K562 (cell line): ENCODE measurements around the gene TADA1. TPM values are rescaled to one million over a fixed set of nuclear protein-coding genes. Genes with fewer than 3 reads are reported as not detected.

ENCODE experiments used
- AFF4 ChIP-seq: sonication (generic); formaldehyde crosslinking; IDR thresholded peaks from 2 replicates; pipeline ENCODE4 v1.8.0; 2023; ENCODE audit warnings: mild to moderate bottlenecking, missing genetic modification reagents
- BRCA1 ChIP-seq, 2 experiments: fragments of 450-650 bp in 1 of 2; sonication (generic) in 1 of 2; formaldehyde crosslinking in 1 of 2; IDR thresholded peaks; 2 replicates each; pipeline versions ENCODE4 v1.5.0 to v1.6.1; 2017 to 2020; ENCODE audit warnings: mild to moderate bottlenecking in 1 of 2, missing genetic modification reagents in 1 of 2
- MCM5 ChIP-seq: fragments of 450-650 bp; IDR thresholded peaks from 2 replicates; pipeline ENCODE4 v1.6.1; 2016; ENCODE audit warnings: low read depth
- NKRF ChIP-seq: fragments of 450-650 bp; IDR thresholded peaks from 2 replicates; pipeline ENCODE4 v1.6.1; 2016; ENCODE audit warnings: borderline replicate concordance
- PRPF4 ChIP-seq: fragments of 200-400 bp; formaldehyde crosslinking; IDR thresholded peaks from one replicate; pipeline ENCODE4 v1.6.1; 2017; ENCODE audit warnings: low read length, low read depth, mild to moderate bottlenecking; ENCODE audit not compliant: insufficient read depth, poor library complexity, severe bottlenecking
- RNF219 ChIP-seq: fragments of 250-450 bp; sonication (Bioruptor Pico); IDR thresholded peaks from 2 replicates; pipeline ENCODE4 v1.5.0; 2022; ENCODE audit warnings: mild to moderate bottlenecking
- ZMIZ1 ChIP-seq, 2 experiments: fragments of 150-350 bp in 1 of 2; IDR thresholded peaks; 2 replicates each; pipeline ENCODE4 v1.6.1; 2012 to 2016; ENCODE audit warnings: low read depth in 2 of 2, low read length in 2 of 2, mild to moderate bottlenecking in 1 of 2, moderate library complexity in 1 of 2
- ZNF3 ChIP-seq: fragments of 250-450 bp; sonication (Bioruptor Pico); IDR thresholded peaks from 2 replicates; pipeline ENCODE4 v1.5.0; 2021; ENCODE audit warnings: mild to moderate bottlenecking, moderate library complexity
- polyA plus RNA-seq, 8 experiments: library from polyadenylated mRNA; depleted of rRNA in 4 of 8; stranded (reverse) in 5 of 8; unstranded in 3 of 8; fragments of >200 nt; fragmentation: Nextera tagmentation in 2 of 8; fragmentation: Illumina TruSeq in 1 of 8; extraction: Ambion mirVana in 2 of 8; extraction: Trizol in 1 of 8; gene quantifications; 2 replicates each; pipeline versions ENCODE4 v1.2.1 to v1.2.3, GENCODE V29; 2011 to 2014; ENCODE audit warnings: inconsistent platforms in 1 of 8, missing spikeins in 1 of 8
- total RNA-seq, 7 experiments: library from RNA; depleted of rRNA in 6 of 7; stranded (reverse); fragments of >200 nt in 6 of 7; fragmentation: Illumina TruSeq in 2 of 7; extraction: Trizol in 2 of 7; gene quantifications; 2 replicates each; pipeline versions ENCODE4 v1.2.1 to v1.2.3, GENCODE V29; 2011 to 2021; ENCODE audit warnings: low replicate concordance in 1 of 7

The TADA1 gene
- total and polyA plus RNA-seq, 9 of the 15 experiments (the other 6 are each of a cell fraction or from before 2014, with no cell fraction given) = 15.9 to 76.5 (median 28.7) TPM

GRCh38 chr1:166869318-166870099 is 6.6 kb downstream of the TADA1 start (continued):
- no peak for TF ChIP-seq ZNF3 (CRISPR knock-in tag)
- no peak for TF ChIP-seq NKRF
- TF ChIP-seq BRCA1 (IDR thresholded peaks at IDR 0.05) = no peak
- TF ChIP-seq BRCA1 (CRISPR knock-in tag; IDR thresholded peaks at IDR 0.05) = no peak
- no peak for TF ChIP-seq MCM5
- TF ChIP-seq AFF4 (CRISPR knock-in tag) = no peak
- no peak for TF ChIP-seq ZMIZ1 (IDR thresholded peaks at IDR 0.05; ENCODE audit: low read depth in 2 of 2, low read length in 2 of 2)
- no peak for TF ChIP-seq PRPF4
- TF ChIP-seq RNF219 (CRISPR knock-in tag) = no peak
